K562 (cell line): ENCODE results near the gene SKAP1. TPM values are rescaled to one million over a fixed set of nuclear protein-coding genes. Genes with fewer than 3 reads are reported as not detected.

Experiments used
- CAMTA2 ChIP-seq: fragments of 250-450 bp; sonication (Bioruptor Pico); conservative IDR thresholded peaks from 2 replicates; pipeline ENCODE4 v1.5.1; 2022
- HMG20B ChIP-seq: fragments of 250-450 bp; sonication (Bioruptor Pico); IDR thresholded peaks from 2 replicates; pipeline ENCODE4 v1.5.0; 2021; ENCODE audit warnings: mild to moderate bottlenecking
- MXI1 ChIP-seq: IDR thresholded peaks from 2 replicates; pipeline ENCODE4 v1.6.1; 2011; ENCODE audit warnings: low read depth, mild to moderate bottlenecking, improper control_type of control experiment, low read length
- SAP30 ChIP-seq: fragments of 200-600 bp; sonication (generic); IDR thresholded peaks from 2 replicates; pipeline ENCODE4 v1.6.1; 2012; ENCODE audit warnings: borderline replicate concordance, low read depth, mild to moderate bottlenecking, moderate library complexity, low read length, control low read depth, inconsistent platforms; ENCODE audit not compliant: insufficient read depth, poor library complexity, severe bottlenecking
- SP1 ChIP-seq: sonication (generic); formaldehyde crosslinking; IDR thresholded peaks from 2 replicates; pipeline ENCODE4 v1.8.1; 2022; ENCODE audit warnings: mild to moderate bottlenecking, missing genetic modification reagents
- SRSF3 ChIP-seq: fragments of 200-400 bp; formaldehyde crosslinking; IDR thresholded peaks from 2 replicates; pipeline ENCODE4 v1.6.1; 2016; ENCODE audit warnings: mild to moderate bottlenecking, low read length, moderate library complexity; ENCODE audit not compliant: insufficient read depth
- SRSF9 ChIP-seq: fragments of 200-400 bp; formaldehyde crosslinking; IDR thresholded peaks from 2 replicates; pipeline ENCODE4 v1.6.1; 2017; ENCODE audit warnings: low read depth, low read length, borderline replicate concordance
- TFAM ChIP-seq: fragments of 250-450 bp; sonication (Bioruptor Pico); conservative IDR thresholded peaks from 2 replicates; pipeline ENCODE4 v1.5.0; 2021; ENCODE audit warnings: mild to moderate bottlenecking, moderate library complexity
- ZBTB7A ChIP-seq: IDR thresholded peaks from 2 replicates; pipeline ENCODE4 v1.6.1; 2011; ENCODE audit warnings: low read depth, mild to moderate bottlenecking, low read length, moderate library complexity, borderline replicate concordance; ENCODE audit not compliant: control insufficient read depth
- ZFPM2 ChIP-seq: fragments of 250-450 bp; sonication (Bioruptor Pico); IDR thresholded peaks from 2 replicates; pipeline ENCODE4 v1.5.1; 2022; ENCODE audit warnings: mild to moderate bottlenecking
- polyA plus RNA-seq, 8 experiments: library from polyadenylated mRNA; depleted of rRNA in 4 of 8; stranded (reverse) in 5 of 8; unstranded in 3 of 8; fragments of >200 nt; fragmentation: Nextera tagmentation in 2 of 8; fragmentation: Illumina TruSeq in 1 of 8; extraction: Ambion mirVana in 2 of 8; extraction: Trizol in 1 of 8; gene quantifications; 2 replicates each; pipeline versions ENCODE4 v1.2.1 to v1.2.3, GENCODE V29; 2011 to 2014; ENCODE audit warnings: inconsistent platforms in 1 of 8, missing spikeins in 1 of 8
- total RNA-seq, 7 experiments: library from RNA; depleted of rRNA in 6 of 7; stranded (reverse); fragments of >200 nt in 6 of 7; fragmentation: Illumina TruSeq in 2 of 7; extraction: Trizol in 2 of 7; gene quantifications; 2 replicates each; pipeline versions ENCODE4 v1.2.1 to v1.2.3, GENCODE V29; 2011 to 2021; ENCODE audit warnings: low replicate concordance in 1 of 7
- TF ChIP-seq, protein P1 (sequence below): fragments of 450-650 bp; IDR thresholded peaks from 2 replicates; pipeline ENCODE4 v1.6.1; 2017; ENCODE audit warnings: antibody characterized with exemption, mild to moderate bottlenecking

SKAP1 gene
- total and polyA plus RNA-seq, 9 of the 15 experiments (the other 6 are each of a cell fraction or from before 2014, with no cell fraction given) = 0.06 to 0.80 (median 0.10) TPM; not detected in 4

DNA sequence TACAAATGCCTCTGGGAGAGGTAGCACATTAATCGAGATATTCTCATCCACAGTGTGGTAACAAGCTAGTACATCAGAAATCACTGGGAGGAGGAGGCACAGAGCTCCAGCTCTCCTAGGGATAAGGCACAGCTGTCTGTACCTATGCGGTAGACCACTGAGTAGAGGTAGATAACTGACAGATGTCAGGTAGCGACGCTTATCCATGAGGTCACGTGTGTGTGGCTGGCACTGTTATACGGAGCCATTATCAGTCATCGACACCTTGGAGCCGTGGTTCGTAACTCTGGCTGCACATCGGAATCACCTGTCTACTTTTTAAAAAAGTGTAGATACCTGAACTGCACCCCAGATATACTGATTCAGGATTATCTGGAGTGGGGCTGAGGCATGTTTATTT, 220.0 kb downstream of the SKAP1 start (continued):
- TF ChIP-seq, protein P1, sequence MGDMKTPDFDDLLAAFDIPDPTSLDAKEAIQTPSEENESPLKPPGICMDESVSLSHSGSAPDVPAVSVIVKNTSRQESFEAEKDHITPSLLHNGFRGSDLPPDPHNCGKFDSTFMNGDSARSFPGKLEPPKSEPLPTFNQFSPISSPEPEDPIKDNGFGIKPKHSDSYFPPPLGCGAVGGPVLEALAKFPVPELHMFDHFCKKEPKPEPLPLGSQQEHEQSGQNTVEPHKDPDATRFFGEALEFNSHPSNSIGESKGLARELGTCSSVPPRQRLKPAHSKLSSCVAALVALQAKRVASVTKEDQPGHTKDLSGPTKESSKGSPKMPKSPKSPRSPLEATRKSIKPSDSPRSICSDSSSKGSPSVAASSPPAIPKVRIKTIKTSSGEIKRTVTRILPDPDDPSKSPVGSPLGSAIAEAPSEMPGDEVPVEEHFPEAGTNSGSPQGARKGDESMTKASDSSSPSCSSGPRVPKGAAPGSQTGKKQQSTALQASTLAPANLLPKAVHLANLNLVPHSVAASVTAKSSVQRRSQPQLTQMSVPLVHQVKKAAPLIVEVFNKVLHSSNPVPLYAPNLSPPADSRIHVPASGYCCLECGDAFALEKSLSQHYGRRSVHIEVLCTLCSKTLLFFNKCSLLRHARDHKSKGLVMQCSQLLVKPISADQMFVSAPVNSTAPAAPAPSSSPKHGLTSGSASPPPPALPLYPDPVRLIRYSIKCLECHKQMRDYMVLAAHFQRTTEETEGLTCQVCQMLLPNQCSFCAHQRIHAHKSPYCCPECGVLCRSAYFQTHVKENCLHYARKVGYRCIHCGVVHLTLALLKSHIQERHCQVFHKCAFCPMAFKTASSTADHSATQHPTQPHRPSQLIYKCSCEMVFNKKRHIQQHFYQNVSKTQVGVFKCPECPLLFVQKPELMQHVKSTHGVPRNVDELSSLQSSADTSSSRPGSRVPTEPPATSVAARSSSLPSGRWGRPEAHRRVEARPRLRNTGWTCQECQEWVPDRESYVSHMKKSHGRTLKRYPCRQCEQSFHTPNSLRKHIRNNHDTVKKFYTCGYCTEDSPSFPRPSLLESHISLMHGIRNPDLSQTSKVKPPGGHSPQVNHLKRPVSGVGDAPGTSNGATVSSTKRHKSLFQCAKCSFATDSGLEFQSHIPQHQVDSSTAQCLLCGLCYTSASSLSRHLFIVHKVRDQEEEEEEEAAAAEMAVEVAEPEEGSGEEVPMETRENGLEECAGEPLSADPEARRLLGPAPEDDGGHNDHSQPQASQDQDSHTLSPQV = no peak
- no peak for TF ChIP-seq ZFPM2 (CRISPR knock-in tag)
- TF ChIP-seq TFAM (CRISPR knock-in tag) = no peak
- no peak for TF ChIP-seq SRSF3
- no peak for TF ChIP-seq CAMTA2
- no peak for TF ChIP-seq ZBTB7A
- no peak for TF ChIP-seq SP1 (CRISPR knock-in tag)
- no peak for TF ChIP-seq SRSF9
- TF ChIP-seq SAP30 = no peak
- TF ChIP-seq HMG20B (CRISPR knock-in tag) = no peak
- no peak for TF ChIP-seq MXI1
